K562 (cell line): ENCODE results near the gene IQCN. TPM values are rescaled to one million over a fixed set of nuclear protein-coding genes. Genes with fewer than 3 reads are reported as not detected.
"Not testable (repeated sequence)": the region's sequence is repeated elsewhere in the genome, so short reads cannot be mapped to it uniquely, and the experiment has no call there.

ENCODE experiments used
- ATAC-seq: fragments of 200-7000 bp; cut with Tn5 transposase; 3 replicates; pipeline ENCODE4 v1.9.1; 2020; ENCODE audit warnings: moderate library complexity
- BruUV-seq: library from RNA; stranded (reverse); fragments of 400-500 nt; replicated peaks from 2 replicates; lab custom pipeline; 2021; lab: Mats Ljungman, UMichigan
- CTCF ChIA-PET: fragments of 300-600 bp; formaldehyde crosslinking; extraction: SDS; loops from one replicate; lab custom pipeline; 2021; ENCODE audit warnings: low intra/inter-chr PET ratio; lab: Yijun Ruan, JAX
- POLR2A ChIA-PET: fragments of 300-600, 350-650 bp; sonication (Branson Sonifier 250); formaldehyde crosslinking; extraction: SDS; loops from one replicate; lab custom pipeline; 2021; ENCODE audit warnings: antibody characterized with exemption, inconsistent platforms; lab: Yijun Ruan, JAX
- DNase-seq, 4 experiments: peaks; one replicate each; pipeline versions ENCODE4 v3.0.0 to v3.0.0-alpha.2; 2011 to 2018; ENCODE audit warnings: low spot score in 3 of 4, mixed read lengths in 3 of 4; ENCODE audit errors: extremely low read depth in 1 of 4
- FAIRE-seq: peaks from 2 replicates; lab custom pipeline; 2011; peaks lifted over from hg19 to GRCh38; lab: Jason Lieb, UNC
- H2AFZ ChIP-seq: 2 replicates; pipeline ENCODE4 v1.6.0; 2011; ENCODE audit warnings: low read depth, low read length, control low read depth, inconsistent platforms
- H3K27ac ChIP-seq: fragments of 200-600 bp; 3 replicates; pipeline ENCODE4 v1.8.0; 2011; ENCODE audit warnings: low read depth, mild to moderate bottlenecking, control low read depth, inconsistent platforms, low read length, moderate library complexity, mixed read lengths; ENCODE audit errors: extremely low read depth
- H3K27me3 ChIP-seq, 2 experiments: fragments of 300-600 bp in 1 of 2; 2 replicates in 1 of 2; 3 replicates in 1 of 2; pipeline versions ENCODE4 v1.6.0 to v1.8.0; 2011; ENCODE audit warnings: inconsistent platforms in 2 of 2, low read length in 2 of 2, mild to moderate bottlenecking in 1 of 2, mixed read lengths in 1 of 2, moderate library complexity in 1 of 2; ENCODE audit not compliant: control insufficient read depth in 2 of 2, insufficient read depth in 2 of 2
- H3K36me3 ChIP-seq: fragments of 300-600 bp; 3 replicates; pipeline ENCODE4 v1.8.0; 2011; ENCODE audit warnings: mild to moderate bottlenecking, low read length, inconsistent platforms; ENCODE audit not compliant: control insufficient read depth, insufficient read depth
- H3K4me1 ChIP-seq, 2 experiments: fragments of 200-600 bp in 1 of 2; replicated peaks in 1 of 2; 2 replicates in 1 of 2; 3 replicates in 1 of 2; pipeline versions ENCODE4 v1.5.1 to v1.8.0; 2011; ENCODE audit warnings: inconsistent platforms in 2 of 2, low read length in 2 of 2, mild to moderate bottlenecking in 1 of 2, mixed read lengths in 1 of 2, moderate library complexity in 1 of 2; ENCODE audit not compliant: control insufficient read depth in 2 of 2, insufficient read depth in 2 of 2
- H3K4me2 ChIP-seq: 2 replicates; pipeline ENCODE4 v1.6.1; 2011; ENCODE audit warnings: low read length, control low read depth, inconsistent platforms, mixed read lengths; ENCODE audit not compliant: insufficient read depth
- H3K4me3 ChIP-seq: fragments of 200-600 bp; sonication (generic), shearing (Covaris generic); 2 replicates; pipeline ENCODE4 v1.5.1; 2016; ENCODE audit warnings: control low read depth, inconsistent platforms
- H3K79me2 ChIP-seq: fragments of 200-600 bp; 3 replicates; pipeline ENCODE4 v1.8.0; 2011; ENCODE audit warnings: low read length, inconsistent platforms; ENCODE audit not compliant: control insufficient read depth, insufficient read depth
- H3K9ac ChIP-seq, 2 experiments: 2 replicates each; pipeline versions ENCODE4 v1.6.0 to v1.6.1; 2011; ENCODE audit warnings: low read depth in 2 of 2, low read length in 2 of 2, control low read depth in 1 of 2, inconsistent platforms in 1 of 2, mild to moderate bottlenecking in 1 of 2, mixed read lengths in 1 of 2; ENCODE audit not compliant: insufficient read depth in 1 of 2
- H3K9me1 ChIP-seq: one replicate; pipeline ENCODE4 v1.6.0; 2011; ENCODE audit warnings: inconsistent platforms, mild to moderate bottlenecking, low read length, moderate library complexity; ENCODE audit not compliant: control insufficient read depth, insufficient read depth
- H3K9me3 ChIP-seq: replicated peaks from 2 replicates; pipeline ENCODE4 v1.5.1; 2011; ENCODE audit warnings: low read depth, low read length, inconsistent platforms; ENCODE audit not compliant: control insufficient read depth, insufficient read depth
- H4K20me1 ChIP-seq: replicated peaks from 2 replicates; pipeline ENCODE4 v1.6.1; 2011; ENCODE audit warnings: low read length, inconsistent platforms, mixed read lengths; ENCODE audit not compliant: control insufficient read depth, insufficient read depth
- KDM1A ChIP-seq, 2 experiments: fragments of 450-650 bp; IDR thresholded peaks; 2 replicates each; pipeline ENCODE4 v1.6.1; 2016; ENCODE audit warnings: mild to moderate bottlenecking in 2 of 2
- ZNF121 ChIP-seq: sonication (generic); formaldehyde crosslinking; conservative IDR thresholded peaks from 2 replicates; pipeline ENCODE4 v1.8.0; 2022; ENCODE audit warnings: missing genetic modification reagents
- WGBS: fragments of 100-300 bp; shearing (Covaris generic); methylation state at CpG from one replicate; pipeline ENCODE4 v1.1.6; 2016; ENCODE audit warnings: low coverage, mixed read lengths; ENCODE audit not compliant: insufficient coverage; ENCODE audit errors: missing lambda C conversion rate; 5-methylcytosine and 5-hydroxymethylcytosine counted together
- in situ Hi-C: fragments of 300-500 bp; cut with MboI; formaldehyde crosslinking; loops from 4 replicates; pipeline ENCODE4 v1.15.0; 2018; ENCODE audit warnings: inconsistent platforms, mixed read lengths
- intact Hi-C: fragments of 100-400 bp; cut with micrococcal nuclease; formaldehyde crosslinking; loops from 2 replicates; pipeline ENCODE4 v1.14.2; 2022
- polyA plus RNA-seq, 8 experiments: library from polyadenylated mRNA; depleted of rRNA in 4 of 8; stranded (reverse) in 5 of 8; unstranded in 3 of 8; fragments of >200 nt; fragmentation: Nextera tagmentation in 2 of 8; fragmentation: Illumina TruSeq in 1 of 8; extraction: Ambion mirVana in 2 of 8; extraction: Trizol in 1 of 8; gene quantifications; 2 replicates each; pipeline versions ENCODE4 v1.2.1 to v1.2.3, GENCODE V29; 2011 to 2014; ENCODE audit warnings: inconsistent platforms in 1 of 8, missing spikeins in 1 of 8
- total RNA-seq, 7 experiments: library from RNA; depleted of rRNA in 6 of 7; stranded (reverse); fragments of >200 nt in 6 of 7; fragmentation: Illumina TruSeq in 2 of 7; extraction: Trizol in 2 of 7; gene quantifications; 2 replicates each; pipeline versions ENCODE4 v1.2.1 to v1.2.3, GENCODE V29; 2011 to 2021; ENCODE audit warnings: low replicate concordance in 1 of 7

Gene IQCN
- total and polyA plus RNA-seq, 9 of the 15 experiments (the other 6 are each of a cell fraction or from before 2014, with no cell fraction given), result 0.01 to 0.07 (median 0.04) TPM; not detected in 3

- not testable (repeated sequence) for ATAC-seq, FAIRE-seq, H3K9me1 ChIP-seq, H3K27ac ChIP-seq, H3K9me3 ChIP-seq
- in situ Hi-C loops, result loop anchor here (5.0 kb wide), 2 partner anchors 42 to 192 kb away; no protein-coding TSS in a partner anchor
- H3K4me1 ChIP-seq, result peaks cover 9 to 30% of the 10 kb centered on the region in 2 experiments; a peak in 4 of 5 replicates
- WGBS, result 41% methylated on average over 4 of the region's 5 CpGs
- peak; percentile 95 for TF ChIP-seq ZNF121
- TF ChIP-seq KDM1A (IDR thresholded peaks at IDR 0.05), result peak in 1 of 2 experiments; percentile 9; a peak in 1 of 4 replicates
- TF ChIP-seq, all 486 proteins: peak for 2; not testable (repeated sequence) for 484
- intact Hi-C loops, result loop anchor here (5.0 kb wide), 1 partner anchor 117 kb away; no protein-coding TSS in a partner anchor
- H3K9ac ChIP-seq, H3K36me3 ChIP-seq, H3K79me2 ChIP-seq, H2AFZ ChIP-seq, H3K27me3 ChIP-seq, DNase-seq, BruUV-seq, H3K4me2 ChIP-seq, H4K20me1 ChIP-seq, H3K4me3 ChIP-seq, POLR2A ChIA-PET: not testable (repeated sequence)
- CTCF ChIA-PET, result interaction anchor here (0.6 to 3.8 kb wide), 2 partner anchors 9 to 41 kb away, joined by 3 to 55 read pairs; no protein-coding TSS in a partner anchor
Observed at GRCh38 chr19:18209912-18210311, 64.3 kb downstream of the IQCN start.
